Osteocyte (in vitro differentiated cells): ENCODE results near the gene ATP5MC3. TPM values are rescaled to one million over a fixed set of nuclear protein-coding genes. Genes with fewer than 3 reads are reported as not detected.

Experiments used
- DNase-seq: peaks from one replicate; pipeline ENCODE4 v3.0.0; 2021; ENCODE audit warnings: mixed read lengths; ENCODE audit not compliant: unreplicated experiment; ENCODE audit errors: extremely low spot score
- H3K27ac Mint-ChIP-seq: one replicate; pipeline ENCODE4 v1.8.0; 2021; ENCODE audit warnings: mild to moderate bottlenecking, mixed read lengths; ENCODE audit not compliant: unreplicated experiment
- H3K27me3 Mint-ChIP-seq: one replicate; pipeline ENCODE4 v1.8.0; 2021; ENCODE audit warnings: mixed read lengths; ENCODE audit not compliant: unreplicated experiment
- H3K36me3 Mint-ChIP-seq: one replicate; pipeline ENCODE4 v1.8.0; 2021; ENCODE audit warnings: mixed read lengths; ENCODE audit not compliant: unreplicated experiment
- H3K4me1 Mint-ChIP-seq: one replicate; pipeline ENCODE4 v1.8.0; 2021; ENCODE audit warnings: mixed read lengths; ENCODE audit not compliant: unreplicated experiment
- H3K4me3 Mint-ChIP-seq: one replicate; pipeline ENCODE4 v1.8.0; 2021; ENCODE audit warnings: mild to moderate bottlenecking, moderate library complexity, mixed read lengths; ENCODE audit not compliant: unreplicated experiment
- H3K9me3 Mint-ChIP-seq: one replicate; pipeline ENCODE4 v1.8.0; 2021; ENCODE audit warnings: mixed read lengths; ENCODE audit not compliant: unreplicated experiment
- CTCF ChIP-seq: fragments of 200-600 bp; sonication (generic); IDR thresholded peaks from 2 replicates; pipeline ENCODE4 v1.5.0; 2021; ENCODE audit warnings: antibody characterized with exemption, mild to moderate bottlenecking, moderate library complexity
- total RNA-seq: library from RNA; stranded (reverse); gene quantifications from 2 replicates; pipeline ENCODE4 v1.2.1, GENCODE V29; 2021

The ATP5MC3 gene
- total RNA-seq, 1 donor from 2014 or later = 155 TPM

- H3K9me3 Mint-ChIP-seq = no peaks in the 10 kb centered on the region
- no peak for DNase-seq
Measured at GRCh38 chr2:175137793-175138192, 43.7 kb downstream of the ATP5MC3 start.

GRCh38 chr2:175136334-175137215 lies 44.9 kb downstream of the ATP5MC3 start:
- Mint-ChIP-seq H3K36me3 (peaks cover 31% of the 10 kb centered on the region), H3K27me3 (no peaks in the 10 kb centered on the region), H3K4me1 (peaks cover 24% of the 10 kb centered on the region), H3K9me3 (no peaks in the 10 kb centered on the region), H3K27ac (peak overlapping the region; percentile 75), H3K4me3 (no peak overlapping the region)
- no peak for DNase-seq
- no peak for TF ChIP-seq CTCF

More at GRCh38 chr2:175137793-175138192, 43.7 kb downstream of the ATP5MC3 start:
- TF ChIP-seq CTCF = no peak
- Mint-ChIP-seq H3K4me1 (peaks cover 24% of the 10 kb centered on the region), H3K27me3 (no peaks in the 10 kb centered on the region), H3K4me3 (no peak overlapping the region), H3K36me3 (peaks cover 31% of the 10 kb centered on the region), H3K27ac (peak overlapping the region; percentile 6)

- Mint-ChIP-seq H3K36me3 (peaks cover 32% of the 10 kb centered on the region), H3K9me3 (no peaks in the 10 kb centered on the region), H3K27me3 (no peaks in the 10 kb centered on the region), H3K27ac (no peak overlapping the region), H3K4me3 (no peak overlapping the region), H3K4me1 (peaks cover 27% of the 10 kb centered on the region)
- DNase-seq = no peak
- TF ChIP-seq CTCF = no peak
Measured at GRCh38 chr2:175135862-175136261, 45.6 kb downstream of the ATP5MC3 start.

GRCh38 chr2:175135177-175135576 lies 46.3 kb downstream of the ATP5MC3 start:
- no peak overlapping the region for H3K4me3 Mint-ChIP-seq
- no peaks in the 10 kb centered on the region for H3K27me3 Mint-ChIP-seq
- peaks cover 34% of the 10 kb centered on the region for H3K36me3 Mint-ChIP-seq
- DNase-seq = no peak
- no peak for TF ChIP-seq CTCF
- no peak overlapping the region for H3K27ac Mint-ChIP-seq
- H3K4me1 Mint-ChIP-seq = peaks cover 25% of the 10 kb centered on the region
- H3K9me3 Mint-ChIP-seq = no peaks in the 10 kb centered on the region

- H3K27me3 Mint-ChIP-seq = no peaks in the 10 kb centered on the region
- no peak overlapping the region for H3K27ac Mint-ChIP-seq
Measured at GRCh38 chr2:175131252-175131651, 50.3 kb downstream of the ATP5MC3 start.

More at GRCh38 chr2:175131252-175131651, 50.3 kb downstream of the ATP5MC3 start:
- Mint-ChIP-seq H3K36me3 (peaks cover 50% of the 10 kb centered on the region), H3K9me3 (peaks cover 8% of the 10 kb centered on the region), H3K4me3 (no peak overlapping the region), H3K4me1 (peaks cover 11% of the 10 kb centered on the region)
- no peak for DNase-seq
- TF ChIP-seq CTCF = no peak
